ENCODE measurements around the gene REXO2.

The REXO2 gene

GRCh38 chr11:114440121-114440860, 1.0 kb downstream of the REXO2 start:
- no peak for DNase-seq

GRCh38 chr11:114440971-114441763, 1.9 kb downstream of the REXO2 start:
- DNase-seq: no peak

GRCh38 chr11:114441921-114442320, 2.7 kb downstream of the REXO2 start:
- DNase-seq: no peak

- no peak for DNase-seq
Observed at GRCh38 chr11:114442536-114442935, 3.3 kb downstream of the REXO2 start.

GRCh38 chr11:114447444-114447843, 8.2 kb downstream of the REXO2 start:
- DNase-seq: no peak

- DNase-seq: no peak
Observed at GRCh38 chr11:114447892-114448291, 8.6 kb downstream of the REXO2 start.

GRCh38 chr11:114448749-114449482, 9.6 kb downstream of the REXO2 start:
- DNase-seq: no peak

GRCh38 chr11:114449845-114450244, 10.6 kb downstream of the REXO2 start:
- no peak for DNase-seq

GRCh38 chr11:114452399-114452798, 13.1 kb downstream of the REXO2 start:
- DNase-seq: no peak

GRCh38 chr11:114463999-114464398, 24.7 kb downstream of the REXO2 start:
- no peak for DNase-seq

GRCh38 chr11:114466742-114467141, 27.5 kb downstream of the REXO2 start:
- no peak for DNase-seq

GRCh38 chr11:114472661-114473060, 33.4 kb downstream of the REXO2 start:
- no peak for DNase-seq

GRCh38 chr11:114478001-114478410, 38.7 kb downstream of the REXO2 start:
- DNase-seq: no peak

- DNase-seq: no peak
Observed at GRCh38 chr11:114478768-114479167, 39.5 kb downstream of the REXO2 start.

- DNase-seq: no peak
Observed at GRCh38 chr11:114479331-114479730, 40.1 kb downstream of the REXO2 start.

- no peak for DNase-seq
Observed at GRCh38 chr11:114482114-114482513, 42.8 kb downstream of the REXO2 start.

GRCh38 chr11:114483929-114484328, 44.7 kb downstream of the REXO2 start:
- no peak for DNase-seq

- DNase-seq: no peak
Observed at GRCh38 chr11:114496915-114497314, 57.6 kb downstream of the REXO2 start.

GRCh38 chr11:114499756-114500155, 60.5 kb downstream of the REXO2 start:
- no peak for DNase-seq

Measured in right kidney (tissue), 1 donor.